Raji (cell line): ENCODE measurements around the gene SETBP1.

Experiments used
- POLR2A ChIP-seq: IDR thresholded peaks from 2 replicates; pipeline ENCODE4 v1.6.1; 2011; ENCODE audit warnings: low read depth, low read length, control low read depth; ENCODE audit not compliant: insufficient read depth

Gene SETBP1

GRCh38 chr18:45008694-45009413, 328.2 kb downstream of the SETBP1 start:
- no peak for TF ChIP-seq POLR2A

DNA sequence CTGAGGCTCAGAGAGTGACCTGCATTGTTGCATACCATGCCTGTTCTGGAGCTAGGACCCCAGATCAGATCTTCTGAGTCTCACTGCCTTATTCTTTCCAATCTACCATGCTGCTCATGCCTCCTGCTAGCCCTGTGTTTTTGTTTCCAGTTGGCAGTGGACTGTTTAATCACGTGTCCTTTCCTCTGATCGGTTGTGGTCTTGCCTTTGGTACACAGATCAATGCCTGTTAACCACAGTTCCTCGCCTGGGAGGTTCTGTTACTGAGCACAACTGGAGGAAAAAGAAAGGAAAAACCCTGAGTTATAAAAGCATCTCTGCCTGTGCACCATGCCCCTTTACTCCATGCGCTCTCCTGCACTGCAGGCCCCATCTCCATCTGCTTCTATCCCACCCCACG, 329.1 kb downstream of the SETBP1 start:
- TF ChIP-seq POLR2A, result no peak

DNA sequence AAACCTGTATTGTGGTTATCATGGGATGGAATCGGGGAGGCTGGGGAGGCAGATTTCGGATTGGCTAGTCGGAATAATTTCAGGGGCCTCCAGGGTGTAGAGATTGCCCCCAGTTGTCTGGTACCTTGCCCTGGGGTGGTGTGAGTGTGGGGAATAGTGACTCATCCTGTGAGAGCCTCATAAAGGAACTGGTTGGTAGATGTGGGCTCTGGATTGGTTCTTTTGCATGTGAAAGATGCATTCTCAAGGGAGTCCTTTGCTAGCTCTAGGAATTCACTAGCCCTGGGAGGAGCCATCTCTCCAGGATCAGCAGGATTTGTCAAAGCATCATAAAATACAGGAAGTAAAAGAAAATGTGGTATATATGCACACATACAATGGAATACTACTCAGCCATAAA, 331.6 kb downstream of the SETBP1 start:
- TF ChIP-seq POLR2A, result no peak

GRCh38 chr18:45014047-45014501, 333.4 kb downstream of the SETBP1 start:
- no peak for TF ChIP-seq POLR2A

DNA sequence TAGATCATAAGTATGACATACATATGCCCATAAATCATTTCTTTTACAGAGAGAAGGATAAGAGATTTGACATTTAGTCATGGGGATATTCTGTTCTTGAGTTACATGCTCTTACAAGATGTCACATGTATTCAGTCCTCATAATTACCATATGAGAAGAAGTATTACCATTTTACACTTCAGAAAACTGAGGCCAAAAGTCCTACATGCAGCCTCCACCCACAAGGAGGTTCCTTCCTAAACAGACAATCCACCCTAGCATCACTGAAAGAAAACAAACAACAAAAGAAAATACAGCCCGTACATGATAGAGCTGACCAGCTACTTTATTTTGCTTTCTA, 335.1 kb downstream of the SETBP1 start:
- no peak for TF ChIP-seq POLR2A

- TF ChIP-seq POLR2A, result no peak
Measured at GRCh38 chr18:45019469-45019868, 338.8 kb downstream of the SETBP1 start.

GRCh38 chr18:45023519-45023918, 342.8 kb downstream of the SETBP1 start:
- no peak for TF ChIP-seq POLR2A

DNA sequence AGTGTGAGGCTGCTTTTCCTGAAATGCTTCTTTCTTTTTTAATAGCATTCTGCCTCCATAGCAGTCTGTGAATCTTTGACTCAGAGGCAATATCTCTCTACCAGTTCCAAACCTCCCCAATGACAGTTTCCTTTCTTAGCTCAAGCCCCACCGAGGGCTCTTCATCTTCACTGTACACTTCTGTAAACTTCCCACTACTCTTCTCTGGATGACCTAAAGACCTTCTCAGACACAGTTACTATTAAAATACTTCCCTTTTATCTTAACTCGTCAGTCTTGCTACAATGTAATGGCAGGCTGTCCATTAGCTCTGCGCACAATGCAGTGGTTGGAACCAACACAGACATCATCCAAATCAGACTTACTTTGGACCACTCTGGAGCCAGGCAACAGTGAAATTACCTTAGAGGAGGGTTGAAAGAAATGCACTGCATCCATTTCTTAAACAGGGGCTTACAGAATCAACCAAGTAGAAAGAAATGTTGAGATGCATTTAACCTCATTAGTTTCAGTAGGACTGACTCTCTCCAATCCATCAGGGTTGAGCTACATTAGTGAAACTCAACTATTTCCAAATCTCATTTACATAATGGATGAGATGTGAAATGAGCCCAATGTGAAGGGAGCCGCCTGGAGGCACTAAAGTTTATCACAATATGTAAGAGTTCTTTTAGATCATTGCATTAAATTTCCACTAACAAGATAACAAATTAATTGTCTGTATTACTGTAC, 343.8 kb downstream of the SETBP1 start:
- TF ChIP-seq POLR2A, result no peak

DNA sequence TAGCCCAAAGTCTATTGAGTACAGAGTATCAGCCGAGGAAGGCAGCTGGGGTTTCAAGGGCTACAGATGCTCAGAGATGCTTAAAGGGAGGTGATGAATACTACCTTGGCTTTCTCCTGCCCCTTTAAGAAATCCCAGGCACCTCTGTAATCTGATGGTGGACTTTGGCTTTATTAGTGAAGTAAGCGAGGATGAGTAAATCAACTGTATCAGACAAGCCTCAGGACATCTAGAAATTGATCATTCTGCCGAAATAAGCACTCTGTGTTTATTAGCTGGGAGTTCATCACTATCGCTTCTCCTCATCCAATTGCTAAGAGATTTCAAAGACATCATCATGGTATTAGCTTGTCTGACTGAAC, 344.4 kb downstream of the SETBP1 start:
- TF ChIP-seq POLR2A, result no peak

DNA sequence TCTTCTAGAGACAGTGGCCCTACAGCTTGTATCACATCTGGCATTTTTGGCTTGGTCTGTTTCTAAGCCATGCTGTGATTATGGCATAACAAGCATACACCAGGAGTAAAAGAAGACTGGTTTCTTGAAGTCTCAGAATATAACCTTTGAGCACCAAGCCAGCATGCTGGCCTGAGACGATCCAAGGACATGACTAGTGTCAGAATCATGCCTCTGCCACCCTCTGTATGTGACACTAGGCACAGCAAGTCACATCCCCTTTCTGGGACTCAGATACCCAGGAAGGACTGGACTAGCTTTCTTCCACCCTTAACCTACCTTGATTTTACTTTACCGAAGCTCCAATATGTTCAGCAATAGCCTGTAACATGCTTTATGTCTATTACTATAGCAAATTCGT, 345.5 kb downstream of the SETBP1 start:
- TF ChIP-seq POLR2A, result no peak

DNA sequence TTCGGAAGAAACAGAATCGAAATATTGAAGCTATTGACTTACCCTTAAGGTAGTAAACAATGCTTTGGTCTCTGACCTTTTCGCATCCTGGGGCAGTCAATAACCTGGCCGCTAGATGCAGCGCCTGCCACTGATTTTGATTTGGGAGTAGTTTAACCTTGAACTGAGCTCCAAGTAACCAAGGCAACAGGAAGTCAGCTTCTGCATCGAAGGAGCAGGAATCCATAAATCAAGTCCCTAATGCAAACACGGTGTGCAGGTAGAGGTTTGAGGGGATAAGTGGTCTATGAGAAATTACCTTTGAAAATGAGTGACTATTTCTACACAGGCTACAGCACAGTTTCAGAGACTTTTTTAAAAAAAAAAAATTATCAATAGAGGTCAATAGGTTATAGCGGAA, 353.5 kb downstream of the SETBP1 start:
- no peak for TF ChIP-seq POLR2A

DNA sequence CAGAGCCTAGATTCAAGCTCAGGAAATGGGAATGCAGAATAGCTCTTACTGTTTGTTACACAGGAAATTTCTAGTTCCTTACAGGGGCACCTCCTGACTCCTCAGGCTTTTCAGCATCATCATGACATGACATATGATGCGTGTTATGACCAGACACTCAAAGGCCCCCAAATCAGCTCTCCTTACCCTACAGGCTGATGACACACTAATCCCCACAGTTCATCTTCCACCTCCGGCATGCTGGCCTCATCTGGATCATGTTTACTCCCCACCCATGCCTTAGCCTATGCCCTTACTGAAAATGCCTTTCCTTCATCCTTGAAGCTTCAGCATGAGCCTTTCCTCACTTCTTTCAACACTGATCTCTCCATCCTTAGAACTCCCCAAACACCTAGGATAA, 356.9 kb downstream of the SETBP1 start:
- no peak for TF ChIP-seq POLR2A

GRCh38 chr18:45039376-45039775, 358.7 kb downstream of the SETBP1 start:
- TF ChIP-seq POLR2A, result no peak

DNA sequence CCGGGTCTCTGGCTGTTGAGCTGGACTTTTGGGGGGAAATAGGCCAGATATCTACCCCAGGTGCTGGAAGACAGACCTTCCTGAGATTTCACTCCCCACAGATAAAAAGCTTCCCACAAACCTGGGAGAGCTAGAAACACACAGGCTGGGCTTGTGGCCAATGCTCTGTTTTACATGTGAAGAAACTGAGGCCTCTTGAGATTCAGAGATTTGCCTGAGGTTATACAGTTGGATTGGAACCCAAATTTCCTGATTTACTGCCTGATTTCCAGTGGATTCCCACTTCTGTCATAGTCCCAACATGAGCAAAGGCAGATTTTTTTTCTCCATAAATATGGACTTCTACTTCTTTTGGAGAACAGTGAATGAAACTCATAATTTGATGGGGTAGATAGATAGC, 360.2 kb downstream of the SETBP1 start:
- TF ChIP-seq POLR2A, result no peak

DNA sequence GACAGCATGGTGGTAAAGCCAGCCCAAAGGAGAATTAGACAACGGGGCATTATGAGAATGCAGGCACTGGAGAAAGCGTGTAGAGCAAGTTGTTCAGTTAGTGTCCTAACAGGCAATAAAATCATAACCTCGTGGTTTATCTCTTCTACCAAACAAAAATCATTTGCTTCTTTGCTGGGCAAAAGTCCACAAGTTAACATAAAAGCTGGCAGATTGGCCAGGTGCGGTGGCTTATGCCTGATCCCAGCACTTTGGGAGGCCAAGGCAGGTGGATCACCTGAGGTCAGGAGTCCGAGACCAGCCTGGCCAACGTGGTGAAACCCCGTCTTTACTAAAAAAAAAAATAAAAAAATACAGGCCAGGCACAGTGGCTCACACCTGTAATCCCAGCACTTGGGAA, 364.1 kb downstream of the SETBP1 start:
- no peak for TF ChIP-seq POLR2A

DNA sequence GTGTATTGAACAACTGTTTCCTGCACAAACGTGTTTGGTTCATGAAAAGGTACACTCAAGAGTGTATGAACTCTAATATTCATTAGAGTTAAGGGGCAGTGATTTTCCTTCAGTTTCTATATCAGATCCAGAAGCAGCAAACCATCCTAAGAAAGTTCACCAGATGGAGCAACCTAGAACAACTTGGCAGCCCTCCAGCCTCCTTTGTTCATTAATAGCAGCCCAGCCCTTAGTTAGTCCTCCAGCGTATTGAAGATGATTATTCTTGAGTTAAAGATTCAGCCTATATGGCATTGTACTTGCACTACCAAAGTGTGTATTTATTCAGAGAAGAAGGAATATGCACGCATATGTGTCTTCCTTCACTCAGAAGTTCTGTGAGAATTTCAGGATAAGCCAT, 365.5 kb downstream of the SETBP1 start:
- TF ChIP-seq POLR2A, result no peak

DNA sequence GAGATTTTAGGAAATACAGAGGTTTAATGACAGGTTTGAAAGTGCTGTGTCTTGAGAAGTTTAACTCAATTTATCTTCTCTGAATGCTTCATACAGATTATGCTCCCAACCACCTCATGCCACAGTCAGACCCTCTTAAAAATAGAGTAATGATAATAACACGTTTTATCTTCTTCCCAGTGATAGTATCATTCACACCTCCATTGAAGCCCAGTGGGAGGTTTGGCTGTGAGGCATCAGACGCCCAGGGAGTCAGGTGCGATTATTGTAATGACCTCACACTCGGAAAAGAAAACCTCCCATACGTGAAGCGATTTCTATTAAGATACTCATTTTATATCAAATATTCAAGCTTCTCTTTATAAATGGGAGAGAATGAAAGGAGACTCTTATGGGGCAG, 366.3 kb downstream of the SETBP1 start:
- no peak for TF ChIP-seq POLR2A
